Upper lobe of left lung (tissue), 6 donors: ENCODE results near the gene FSD1. TPM values are rescaled to one million over a fixed set of nuclear protein-coding genes. Genes with fewer than 3 reads are reported as not detected.
A peak's percentile ranks its signal among the peaks of the same experiment; 100 is the strongest.

Experiments used
- ATAC-seq, 2 donors: fragments of 200-7000 bp; cut with Tn5 transposase; one replicate each; pipeline ENCODE4 v1.9.1; 2022; ENCODE audit warnings: mild to moderate bottlenecking in 2 of 2, moderate library complexity in 2 of 2; ENCODE audit not compliant: low FRiP score in 2 of 2
- DNase-seq, 2 donors: peaks; one replicate each; pipeline ENCODE4 v3.0.0-alpha.2; 2019 to 2020
- H3K27ac ChIP-seq, 4 donors: fragments of 200-600 bp; sonication (generic); one replicate each; pipeline ENCODE4 v1.5.1; 2016 to 2019
- H3K27me3 ChIP-seq, 4 donors: fragments of 200-600 bp; sonication (generic); one replicate each; pipeline ENCODE4 v1.5.1; 2017 to 2019
- H3K36me3 ChIP-seq, 4 donors: fragments of 200-600 bp; sonication (generic); one replicate each; pipeline ENCODE4 v1.5.1; 2016 to 2019
- H3K4me1 ChIP-seq, 4 donors: fragments of 200-600 bp; sonication (generic); one replicate each; pipeline ENCODE4 v1.5.1; 2018 to 2019
- H3K4me3 ChIP-seq, 4 donors: fragments of 200-600 bp; sonication (generic); one replicate each; pipeline ENCODE4 v1.5.1; 2017 to 2019; ENCODE audit warnings: mild to moderate bottlenecking in 2 of 4, moderate library complexity in 1 of 4
- H3K9me3 ChIP-seq, 4 donors: fragments of 200-600 bp; sonication (generic); one replicate each; pipeline ENCODE4 v1.5.1; 2018 to 2019
- EP300 ChIP-seq, 4 donors: sonication (generic); formaldehyde crosslinking; IDR thresholded peaks; one replicate each; pipeline ENCODE4 v1.5.1; 2017; ENCODE audit warnings: antibody characterized with exemption in 4 of 4, control low read depth in 2 of 4
- POLR2A ChIP-seq, 4 donors: fragments of 450-650 bp; IDR thresholded peaks; one replicate each; pipeline ENCODE4 v1.5.1; 2016 to 2017; ENCODE audit warnings: antibody characterized with exemption in 4 of 4, mild to moderate bottlenecking in 2 of 4
- POLR2AphosphoS5 ChIP-seq, 2 donors: sonication (generic); formaldehyde crosslinking; IDR thresholded peaks; one replicate each; pipeline ENCODE4 v1.5.1; 2017; ENCODE audit warnings: antibody characterized with exemption in 2 of 2
- WGBS, 2 donors: methylation state at CpG; one replicate each; pipeline ENCODE4 v1.1.5; 2017 to 2018; 5-methylcytosine and 5-hydroxymethylcytosine counted together
- total RNA-seq, 6 donors: library from RNA; depleted of rRNA in 4 of 6; stranded (reverse); fragments of >200 nt in 4 of 6; gene quantifications; one replicate each; pipeline versions ENCODE4 v1.1.0 to v1.2.1, GENCODE V29; 2016 to 2021
- TF ChIP-seq, protein P1 (sequence below), 6 experiments: fragments of 450-650 bp in 4 of 6; fragments of 200-600 bp in 2 of 6; sonication (generic) in 2 of 6; IDR thresholded peaks; one replicate each; pipeline ENCODE4 v1.5.1; 2016 to 2019; ENCODE audit warnings: antibody characterized with exemption in 6 of 6
- donor health status: DM: no; HTN: no; CAD: no; lungs with moderate emphysema.
- donor health status: DM: no; HTN: yes; CAD: no; lungs with severe emphysema.

The FSD1 gene
- total RNA-seq, 6 donors from 2014 or later: 0.54 to 2.1 (median 0.82) TPM

DNA sequence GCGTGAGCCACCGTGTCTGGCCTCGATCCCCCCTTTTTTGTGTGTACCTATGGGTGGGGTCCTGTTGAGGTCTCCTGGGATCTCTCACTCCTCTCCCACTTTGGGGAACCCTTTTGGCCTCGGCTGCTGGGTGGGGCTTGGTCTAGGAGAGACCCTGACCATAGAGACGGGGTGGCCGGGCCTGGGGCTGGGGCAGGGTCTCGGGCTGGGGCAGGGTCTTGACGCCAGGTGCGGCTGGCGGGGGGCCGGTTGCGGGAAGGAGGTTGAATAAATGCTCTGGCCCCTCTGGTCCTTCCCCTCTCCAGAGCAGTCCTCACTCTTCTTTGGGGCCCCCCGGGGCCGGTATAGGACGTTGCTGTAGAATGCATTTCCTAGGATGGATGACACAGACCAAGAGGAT, 11.9 kb upstream of the FSD1 start:
- H3K4me3 ChIP-seq: no peak overlapping the region
- 82 to 87% methylated on average over 13 to 15 of the region's 15 CpGs for WGBS, 2 donors

GRCh38 chr19:4294389-4294788, 10.0 kb upstream of the FSD1 start:
- Histone ChIP-seq H3K9me3 (no peaks in the 10 kb centered on the region), H3K4me3 (no peak overlapping the region), H3K4me1 (no peaks in the 10 kb centered on the region), H3K36me3 (no peaks in the 10 kb centered on the region), H3K27ac (no peak overlapping the region), H3K27me3 (no peaks in the 10 kb centered on the region)
- ATAC-seq (no peak), DNase-seq (no peak)
- 46 to 61% methylated on average over 5 to 10 of the region's 10 CpGs for WGBS, 2 donors
- TF ChIP-seq EP300 (IDR thresholded peaks at IDR 0.05) (no peak), POLR2A (IDR thresholded peaks at IDR 0.05) (no peak), POLR2AphosphoS5 (IDR thresholded peaks at IDR 0.05) (no peak)
- TF ChIP-seq, protein P1, sequence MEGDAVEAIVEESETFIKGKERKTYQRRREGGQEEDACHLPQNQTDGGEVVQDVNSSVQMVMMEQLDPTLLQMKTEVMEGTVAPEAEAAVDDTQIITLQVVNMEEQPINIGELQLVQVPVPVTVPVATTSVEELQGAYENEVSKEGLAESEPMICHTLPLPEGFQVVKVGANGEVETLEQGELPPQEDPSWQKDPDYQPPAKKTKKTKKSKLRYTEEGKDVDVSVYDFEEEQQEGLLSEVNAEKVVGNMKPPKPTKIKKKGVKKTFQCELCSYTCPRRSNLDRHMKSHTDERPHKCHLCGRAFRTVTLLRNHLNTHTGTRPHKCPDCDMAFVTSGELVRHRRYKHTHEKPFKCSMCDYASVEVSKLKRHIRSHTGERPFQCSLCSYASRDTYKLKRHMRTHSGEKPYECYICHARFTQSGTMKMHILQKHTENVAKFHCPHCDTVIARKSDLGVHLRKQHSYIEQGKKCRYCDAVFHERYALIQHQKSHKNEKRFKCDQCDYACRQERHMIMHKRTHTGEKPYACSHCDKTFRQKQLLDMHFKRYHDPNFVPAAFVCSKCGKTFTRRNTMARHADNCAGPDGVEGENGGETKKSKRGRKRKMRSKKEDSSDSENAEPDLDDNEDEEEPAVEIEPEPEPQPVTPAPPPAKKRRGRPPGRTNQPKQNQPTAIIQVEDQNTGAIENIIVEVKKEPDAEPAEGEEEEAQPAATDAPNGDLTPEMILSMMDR (IDR thresholded peaks at IDR 0.05): no peak

More for the DNA sequence above, 11.9 kb upstream of the FSD1 start:
- H3K4me1 ChIP-seq: no peaks in the 10 kb centered on the region
- no peak overlapping the region for H3K27ac ChIP-seq
- H3K36me3 ChIP-seq: no peaks in the 10 kb centered on the region
- ATAC-seq (no peak), DNase-seq (peak in 1 of 2 donors; percentile 77)
- no peaks in the 10 kb centered on the region for H3K9me3 ChIP-seq
- TF ChIP-seq, protein P1 (IDR thresholded peaks at IDR 0.05): no peak
- TF ChIP-seq EP300 (IDR thresholded peaks at IDR 0.05): no peak
- no peak for TF ChIP-seq POLR2AphosphoS5 (IDR thresholded peaks at IDR 0.05)
- TF ChIP-seq POLR2A (IDR thresholded peaks at IDR 0.05): no peak
- H3K27me3 ChIP-seq: no peaks in the 10 kb centered on the region

DNA sequence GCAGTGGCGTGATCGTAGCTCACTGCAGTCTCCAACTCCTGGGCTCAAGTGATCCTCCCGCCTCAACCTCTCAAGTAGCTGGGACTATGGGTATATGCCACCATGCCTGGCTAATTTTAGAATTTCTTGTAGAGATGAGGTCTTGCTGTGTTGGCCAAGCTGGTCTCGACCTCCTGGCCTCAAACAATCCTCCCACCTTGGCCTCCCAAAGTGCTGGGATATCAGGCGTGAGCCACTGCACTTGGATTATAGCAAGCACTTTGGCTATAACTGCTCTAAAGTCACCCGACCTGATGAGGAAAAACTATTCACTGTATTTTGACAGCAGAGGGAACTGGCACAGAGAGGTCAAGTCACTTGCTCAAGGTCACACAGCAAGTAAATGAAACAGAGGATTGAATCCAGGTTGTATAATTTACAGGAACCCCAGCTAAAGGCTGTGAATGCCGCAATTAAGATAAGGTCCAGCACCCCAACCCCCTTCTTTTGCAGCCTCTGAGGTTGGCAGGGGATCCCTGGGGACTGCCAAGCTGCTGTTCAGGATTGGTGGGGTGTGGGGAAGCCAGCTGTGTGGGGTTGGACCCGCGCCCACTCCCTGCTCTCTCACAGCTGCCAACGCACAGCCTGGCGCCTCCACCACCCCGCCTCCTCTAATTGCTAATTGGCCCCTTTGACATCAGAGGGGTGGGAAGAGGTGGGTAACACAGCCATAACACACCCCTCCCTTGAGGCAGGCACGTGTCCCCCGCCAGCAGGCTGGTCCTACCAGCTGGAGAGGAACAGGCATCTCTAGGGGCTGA, 8.2 kb upstream of the FSD1 start:
- no peaks in the 10 kb centered on the region for H3K9me3 ChIP-seq
- no peaks in the 10 kb centered on the region for H3K36me3 ChIP-seq
- H3K27ac ChIP-seq: no peak overlapping the region
- no peak overlapping the region for H3K4me3 ChIP-seq
- no peak for DNase-seq
- TF ChIP-seq EP300 (IDR thresholded peaks at IDR 0.05) (no peak), POLR2A (IDR thresholded peaks at IDR 0.05) (no peak), POLR2AphosphoS5 (IDR thresholded peaks at IDR 0.05) (no peak)
- TF ChIP-seq, protein P1 (IDR thresholded peaks at IDR 0.05): no peak
- no peak for ATAC-seq
- 41 to 58% methylated on average over 10 to 14 of the region's 14 CpGs for WGBS, 2 donors
- H3K27me3 ChIP-seq: no peaks in the 10 kb centered on the region
- H3K4me1 ChIP-seq: no peaks in the 10 kb centered on the region

GRCh38 chr19:4297901-4298809, 6.2 kb upstream of the FSD1 start:
- no peaks in the 10 kb centered on the region for H3K9me3 ChIP-seq
- H3K27ac ChIP-seq: no peak overlapping the region
- ATAC-seq: no peak
- no peaks in the 10 kb centered on the region for H3K36me3 ChIP-seq
- no peaks in the 10 kb centered on the region for H3K27me3 ChIP-seq
- TF ChIP-seq EP300 (IDR thresholded peaks at IDR 0.05): no peak
- TF ChIP-seq, protein P1 (IDR thresholded peaks at IDR 0.05): no peak
- DNase-seq: peak in 1 of 2 donors; percentile 61
- WGBS, 2 donors: 71 to 76% methylated on average over 12 to 27 of the region's 27 CpGs
- H3K4me1 ChIP-seq: no peaks in the 10 kb centered on the region
- H3K4me3 ChIP-seq: no peak overlapping the region
